ENCODE data around the gene TRIM5. TPM values are rescaled to one million over a fixed set of nuclear protein-coding genes. Genes with fewer than 3 reads are reported as not detected.

Gene TRIM5
- total RNA-seq, 1 experiment from 2014 or later, result 21.9 TPM

DNA sequence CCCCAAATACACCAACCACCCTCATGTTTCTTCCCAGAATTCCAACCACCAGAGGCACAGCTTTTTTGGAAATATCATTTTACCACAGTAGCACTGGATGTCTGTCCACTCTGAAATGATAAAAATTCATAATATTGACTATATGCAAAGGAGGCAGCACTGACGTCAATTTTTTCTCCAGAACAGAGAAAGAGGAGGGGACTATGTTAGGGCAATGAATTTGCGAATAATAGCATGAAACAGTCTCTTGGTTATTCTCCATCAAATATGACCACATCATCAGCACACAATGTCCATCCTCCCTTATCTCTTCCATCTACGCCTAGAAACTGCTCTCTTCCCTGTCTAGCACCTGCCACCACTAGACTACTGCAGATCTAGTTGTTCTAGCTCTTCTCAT is 38.7 kb downstream of the TRIM5 start:
- no TSS peak for BruUV-seq (replicated peaks)
- no peaks in the 10 kb centered on the region for H3K27me3 ChIP-seq (replicated peaks; ENCODE audit: control insufficient read depth, insufficient read depth, low read length)
- Mint-ChIP-seq H3K4me1 (ENCODE audit: low read depth, unreplicated experiment) (no peaks in the 10 kb centered on the region), H3K27me3 (ENCODE audit: insufficient read depth, unreplicated experiment) (no peaks in the 10 kb centered on the region), H3K4me3 (ENCODE audit: unreplicated experiment) (no peak overlapping the region), H3K27ac (ENCODE audit: unreplicated experiment) (no peak overlapping the region), H3K36me3 (ENCODE audit: insufficient read depth, unreplicated experiment) (peaks cover under 1% of the 10 kb centered on the region), H3K9me3 (ENCODE audit: unreplicated experiment) (no peaks in the 10 kb centered on the region)
- intact Hi-C loops (cut with micrococcal nuclease; ENCODE audit: unreplicated experiment), result no loop called here
- H3K9me3 ChIP-seq, result no peaks in the 10 kb centered on the region
- no peaks in the 10 kb centered on the region for H3K36me3 ChIP-seq (ENCODE audit: control insufficient read depth, insufficient read depth, low read length)
- no peak overlapping the region for H3K4me3 ChIP-seq (ENCODE audit: low read depth, low read length)
- TF ChIP-seq, protein P1, sequence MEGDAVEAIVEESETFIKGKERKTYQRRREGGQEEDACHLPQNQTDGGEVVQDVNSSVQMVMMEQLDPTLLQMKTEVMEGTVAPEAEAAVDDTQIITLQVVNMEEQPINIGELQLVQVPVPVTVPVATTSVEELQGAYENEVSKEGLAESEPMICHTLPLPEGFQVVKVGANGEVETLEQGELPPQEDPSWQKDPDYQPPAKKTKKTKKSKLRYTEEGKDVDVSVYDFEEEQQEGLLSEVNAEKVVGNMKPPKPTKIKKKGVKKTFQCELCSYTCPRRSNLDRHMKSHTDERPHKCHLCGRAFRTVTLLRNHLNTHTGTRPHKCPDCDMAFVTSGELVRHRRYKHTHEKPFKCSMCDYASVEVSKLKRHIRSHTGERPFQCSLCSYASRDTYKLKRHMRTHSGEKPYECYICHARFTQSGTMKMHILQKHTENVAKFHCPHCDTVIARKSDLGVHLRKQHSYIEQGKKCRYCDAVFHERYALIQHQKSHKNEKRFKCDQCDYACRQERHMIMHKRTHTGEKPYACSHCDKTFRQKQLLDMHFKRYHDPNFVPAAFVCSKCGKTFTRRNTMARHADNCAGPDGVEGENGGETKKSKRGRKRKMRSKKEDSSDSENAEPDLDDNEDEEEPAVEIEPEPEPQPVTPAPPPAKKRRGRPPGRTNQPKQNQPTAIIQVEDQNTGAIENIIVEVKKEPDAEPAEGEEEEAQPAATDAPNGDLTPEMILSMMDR (IDR thresholded peaks at IDR 0.05; ENCODE audit: insufficient read depth in 1 of 2, low read depth in 1 of 2, low read length in 1 of 2, severe bottlenecking in 1 of 2, unreplicated experiment in 1 of 2), result no peak
- no peaks in the 10 kb centered on the region for H3K4me1 ChIP-seq
- POLR2A ChIA-PET, result no interaction called here
- CTCF ChIA-PET, result interaction anchor here (0.5 kb wide), 1 partner anchor 18 kb away, joined by 4 read pairs; no protein-coding TSS in a partner anchor
- no peak for DNase-seq

DNA sequence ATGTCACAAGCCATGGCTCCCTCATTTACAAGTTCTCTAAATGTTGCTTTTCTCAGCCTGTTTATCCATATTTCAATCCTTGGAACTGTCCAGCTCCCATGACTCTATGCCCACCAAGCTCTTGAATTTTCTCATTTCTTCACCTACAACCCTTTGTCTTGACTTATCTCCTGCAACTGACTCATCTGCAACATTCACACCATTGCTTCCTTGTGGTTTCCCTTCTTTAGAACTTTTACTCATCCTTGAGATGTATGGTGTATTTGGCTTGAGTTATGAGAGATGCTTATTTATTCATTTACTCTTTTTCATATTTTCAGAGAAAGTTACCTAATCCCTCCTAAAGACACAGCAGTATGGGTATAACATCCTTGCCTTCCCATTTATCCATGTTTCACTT is 41.3 kb downstream of the TRIM5 start:
- no peak for DNase-seq
- H3K4me3 Mint-ChIP-seq (ENCODE audit: unreplicated experiment), result no peak overlapping the region
- no peaks in the 10 kb centered on the region for H3K9me3 ChIP-seq
- H3K36me3 Mint-ChIP-seq (ENCODE audit: insufficient read depth, unreplicated experiment), result peaks cover 5% of the 10 kb centered on the region
- no peaks in the 10 kb centered on the region for H3K27me3 Mint-ChIP-seq (ENCODE audit: insufficient read depth, unreplicated experiment)
- CTCF ChIA-PET, result no interaction called here
- no peak overlapping the region for H3K4me3 ChIP-seq (ENCODE audit: low read depth, low read length)
- POLR2A ChIA-PET, result no interaction called here
- H3K27me3 ChIP-seq (replicated peaks; ENCODE audit: control insufficient read depth, insufficient read depth, low read length), result no peaks in the 10 kb centered on the region
- H3K4me1 ChIP-seq, result no peaks in the 10 kb centered on the region
- TF ChIP-seq, protein P1 (IDR thresholded peaks at IDR 0.05; ENCODE audit: insufficient read depth in 1 of 2, low read depth in 1 of 2, low read length in 1 of 2, severe bottlenecking in 1 of 2, unreplicated experiment in 1 of 2), result no peak
- no TSS peak for BruUV-seq (replicated peaks)
- H3K27ac Mint-ChIP-seq (ENCODE audit: unreplicated experiment), result no peak overlapping the region
- H3K36me3 ChIP-seq (ENCODE audit: control insufficient read depth, insufficient read depth, low read length), result no peaks in the 10 kb centered on the region
- H3K9me3 Mint-ChIP-seq (ENCODE audit: unreplicated experiment), result no peaks in the 10 kb centered on the region
- intact Hi-C loops (cut with micrococcal nuclease; ENCODE audit: unreplicated experiment), result no loop called here
- no peaks in the 10 kb centered on the region for H3K4me1 Mint-ChIP-seq (ENCODE audit: low read depth, unreplicated experiment)

DNA sequence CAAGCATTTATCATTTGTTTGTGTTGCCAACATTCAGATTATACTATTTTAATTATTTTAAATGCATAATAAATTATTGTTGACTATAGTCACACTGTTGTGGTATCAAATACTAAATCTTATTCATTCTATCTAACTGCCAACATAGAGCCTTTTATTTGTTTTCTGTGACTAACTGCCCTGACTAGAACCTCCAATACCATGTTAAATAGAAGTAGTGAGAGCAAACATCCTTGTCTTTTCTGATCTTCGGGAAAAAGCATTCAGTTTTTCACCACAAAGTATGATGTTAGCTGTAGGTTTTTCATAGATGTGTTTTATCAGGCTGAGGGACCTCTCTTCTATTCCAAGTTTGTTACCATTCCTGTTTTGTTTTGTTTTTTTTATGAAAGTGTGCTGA is 44.9 kb downstream of the TRIM5 start:
- Mint-ChIP-seq H3K9me3 (ENCODE audit: unreplicated experiment) (no peaks in the 10 kb centered on the region), H3K4me1 (ENCODE audit: low read depth, unreplicated experiment) (no peaks in the 10 kb centered on the region), H3K27me3 (ENCODE audit: insufficient read depth, unreplicated experiment) (no peaks in the 10 kb centered on the region), H3K4me3 (ENCODE audit: unreplicated experiment) (no peak overlapping the region), H3K36me3 (ENCODE audit: insufficient read depth, unreplicated experiment) (peaks cover 11% of the 10 kb centered on the region), H3K27ac (ENCODE audit: unreplicated experiment) (no peak overlapping the region)
- DNase-seq, result no peak
- BruUV-seq (replicated peaks), result no TSS peak
- TF ChIP-seq, protein P1 (IDR thresholded peaks at IDR 0.05; ENCODE audit: insufficient read depth in 1 of 2, low read depth in 1 of 2, low read length in 1 of 2, severe bottlenecking in 1 of 2, unreplicated experiment in 1 of 2), result no peak
- Histone ChIP-seq H3K36me3 (ENCODE audit: control insufficient read depth, insufficient read depth, low read length) (no peaks in the 10 kb centered on the region), H3K9me3 (no peaks in the 10 kb centered on the region), H3K27me3 (replicated peaks; ENCODE audit: control insufficient read depth, insufficient read depth, low read length) (no peaks in the 10 kb centered on the region), H3K4me1 (no peaks in the 10 kb centered on the region), H3K4me3 (ENCODE audit: low read depth, low read length) (no peak overlapping the region)
- ChIA-PET CTCF (no interaction called here), POLR2A (no interaction called here)
- intact Hi-C loops (cut with micrococcal nuclease; ENCODE audit: unreplicated experiment), result no loop called here
